Measurements from ENCODE around the gene GALC.

GRCh38 chr14:87934185-87934584 is 58.8 kb downstream of the GALC start:
- no peak for TF ChIP-seq CTCF (IDR thresholded peaks at IDR 0.05; ENCODE audit: poor library complexity, severe bottlenecking)
- no peak for TF ChIP-seq POLR2AphosphoS5 (IDR thresholded peaks at IDR 0.05)
- no peak for TF ChIP-seq RAD21 (conservative IDR thresholded peaks at IDR 0.05)
- no peak for TF ChIP-seq EP300 (conservative IDR thresholded peaks at IDR 0.05; ENCODE audit: poor library complexity, severe bottlenecking)
